Epithelial cell of proximal tubule (primary cell): ENCODE results near the gene SETBP1. TPM values are rescaled to one million over a fixed set of nuclear protein-coding genes. Genes with fewer than 3 reads are reported as not detected.

ENCODE experiments used
- DNase-seq: peaks from one replicate; pipeline ENCODE4 v3.0.0-alpha.2; 2011; ENCODE audit warnings: low read depth
- H3K4me3 ChIP-seq: 2 replicates; pipeline ENCODE4 v1.5.1; 2011; ENCODE audit warnings: low read depth, mild to moderate bottlenecking, low read length
- total RNA-seq: library from RNA; depleted of rRNA; stranded (reverse); fragments of >200 nt; gene quantifications from 2 replicates; pipeline ENCODE4 v1.2.3, GENCODE V29; 2015
- TF ChIP-seq, protein P1 (sequence below): conservative IDR thresholded peaks from 2 replicates; pipeline ENCODE4 v1.5.1; 2012; ENCODE audit warnings: low read depth, mild to moderate bottlenecking, low read length

SETBP1 gene
- total RNA-seq, 1 donor from 2014 or later = 2.4 TPM

- DNase-seq = no peak
- TF ChIP-seq, protein P1, sequence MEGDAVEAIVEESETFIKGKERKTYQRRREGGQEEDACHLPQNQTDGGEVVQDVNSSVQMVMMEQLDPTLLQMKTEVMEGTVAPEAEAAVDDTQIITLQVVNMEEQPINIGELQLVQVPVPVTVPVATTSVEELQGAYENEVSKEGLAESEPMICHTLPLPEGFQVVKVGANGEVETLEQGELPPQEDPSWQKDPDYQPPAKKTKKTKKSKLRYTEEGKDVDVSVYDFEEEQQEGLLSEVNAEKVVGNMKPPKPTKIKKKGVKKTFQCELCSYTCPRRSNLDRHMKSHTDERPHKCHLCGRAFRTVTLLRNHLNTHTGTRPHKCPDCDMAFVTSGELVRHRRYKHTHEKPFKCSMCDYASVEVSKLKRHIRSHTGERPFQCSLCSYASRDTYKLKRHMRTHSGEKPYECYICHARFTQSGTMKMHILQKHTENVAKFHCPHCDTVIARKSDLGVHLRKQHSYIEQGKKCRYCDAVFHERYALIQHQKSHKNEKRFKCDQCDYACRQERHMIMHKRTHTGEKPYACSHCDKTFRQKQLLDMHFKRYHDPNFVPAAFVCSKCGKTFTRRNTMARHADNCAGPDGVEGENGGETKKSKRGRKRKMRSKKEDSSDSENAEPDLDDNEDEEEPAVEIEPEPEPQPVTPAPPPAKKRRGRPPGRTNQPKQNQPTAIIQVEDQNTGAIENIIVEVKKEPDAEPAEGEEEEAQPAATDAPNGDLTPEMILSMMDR = no peak
- no peak overlapping the region for H3K4me3 ChIP-seq
Measured at GRCh38 chr18:44911260-44911659, 230.6 kb downstream of the SETBP1 start.

DNA sequence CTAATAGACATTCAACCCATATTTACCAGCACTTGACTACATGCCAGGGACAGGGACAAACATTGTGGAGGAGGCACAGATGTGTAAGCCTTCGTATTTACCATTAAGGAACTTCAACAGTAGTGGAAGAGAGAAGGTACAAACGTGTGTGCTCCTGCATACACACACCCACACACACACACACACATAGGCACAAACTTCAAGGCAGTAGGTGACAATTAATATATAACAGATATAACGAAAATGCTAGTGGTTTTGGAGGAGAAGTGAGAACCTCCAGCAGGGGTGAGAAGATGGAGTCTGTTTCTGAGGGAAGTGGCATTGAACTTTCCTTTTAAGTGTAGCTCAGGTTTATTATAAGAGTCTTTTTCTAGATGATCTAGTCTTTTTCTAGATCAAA, 231.1 kb downstream of the SETBP1 start:
- no peak overlapping the region for H3K4me3 ChIP-seq
- DNase-seq = no peak
- TF ChIP-seq, protein P1 = no peak

DNA sequence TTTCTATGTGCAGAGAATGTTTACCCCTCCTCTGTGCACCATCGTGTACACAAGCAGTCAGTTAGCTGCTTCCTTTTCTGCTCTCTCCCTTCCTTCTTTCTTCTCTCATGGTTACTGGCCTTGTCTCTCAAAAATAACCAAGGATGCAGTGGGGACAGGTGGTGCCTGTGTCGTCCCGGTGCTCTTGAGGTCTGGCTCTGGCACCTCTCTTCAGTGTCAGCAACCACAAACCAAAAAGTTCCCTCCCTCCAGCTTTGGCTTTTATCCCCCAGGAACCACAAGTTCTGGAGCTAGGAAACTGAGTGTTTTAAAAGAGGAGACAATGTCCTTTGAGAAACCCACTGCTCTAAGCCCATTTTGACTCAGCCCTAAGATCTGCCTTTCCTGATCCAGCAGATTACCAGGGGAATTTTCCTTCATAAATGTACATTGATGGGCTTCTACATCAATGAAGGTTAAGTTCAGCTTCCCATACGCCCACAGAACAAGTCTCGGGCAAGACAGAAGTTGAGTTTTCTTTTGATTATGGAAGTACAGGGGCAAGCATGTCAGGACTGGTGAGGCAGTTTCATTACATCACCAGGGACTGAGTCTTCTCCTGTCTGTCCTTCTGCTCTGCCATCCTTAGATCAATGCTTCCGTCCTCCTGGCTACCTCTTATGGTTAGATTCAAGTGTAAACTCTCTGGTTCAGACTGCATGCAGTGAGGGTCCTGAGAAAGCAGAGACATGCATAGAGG, 232.2 kb downstream of the SETBP1 start:
- no peak for DNase-seq
- H3K4me3 ChIP-seq = no peak overlapping the region
- TF ChIP-seq, protein P1 = no peak

- TF ChIP-seq, protein P1 = no peak
- no peak for DNase-seq
- H3K4me3 ChIP-seq = no peak overlapping the region
Measured at GRCh38 chr18:44914028-44914427, 233.3 kb downstream of the SETBP1 start.

DNA sequence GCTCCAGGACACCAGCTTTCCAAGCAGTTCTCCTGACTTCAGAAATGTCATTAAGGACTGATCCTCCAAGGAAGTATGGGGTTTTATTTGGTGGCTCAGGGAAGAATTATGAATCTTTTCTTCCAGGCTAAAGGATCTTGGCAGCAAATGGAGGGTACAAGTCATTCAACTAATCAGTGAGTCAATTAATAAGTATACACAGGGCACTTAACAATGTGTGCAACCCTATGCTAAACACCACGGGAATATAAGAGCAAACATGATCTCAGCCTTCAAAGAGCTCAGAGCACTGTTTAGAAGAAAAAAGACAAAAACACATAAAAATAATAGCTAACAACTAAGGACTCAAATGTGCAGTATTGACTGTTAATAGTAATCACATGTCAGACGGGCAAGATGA, 234.5 kb downstream of the SETBP1 start:
- DNase-seq = no peak
- TF ChIP-seq, protein P1 = no peak
- no peak overlapping the region for H3K4me3 ChIP-seq

GRCh38 chr18:44915661-44916060, 235.0 kb downstream of the SETBP1 start:
- no peak for DNase-seq
- TF ChIP-seq, protein P1 = no peak
- no peak overlapping the region for H3K4me3 ChIP-seq

DNA sequence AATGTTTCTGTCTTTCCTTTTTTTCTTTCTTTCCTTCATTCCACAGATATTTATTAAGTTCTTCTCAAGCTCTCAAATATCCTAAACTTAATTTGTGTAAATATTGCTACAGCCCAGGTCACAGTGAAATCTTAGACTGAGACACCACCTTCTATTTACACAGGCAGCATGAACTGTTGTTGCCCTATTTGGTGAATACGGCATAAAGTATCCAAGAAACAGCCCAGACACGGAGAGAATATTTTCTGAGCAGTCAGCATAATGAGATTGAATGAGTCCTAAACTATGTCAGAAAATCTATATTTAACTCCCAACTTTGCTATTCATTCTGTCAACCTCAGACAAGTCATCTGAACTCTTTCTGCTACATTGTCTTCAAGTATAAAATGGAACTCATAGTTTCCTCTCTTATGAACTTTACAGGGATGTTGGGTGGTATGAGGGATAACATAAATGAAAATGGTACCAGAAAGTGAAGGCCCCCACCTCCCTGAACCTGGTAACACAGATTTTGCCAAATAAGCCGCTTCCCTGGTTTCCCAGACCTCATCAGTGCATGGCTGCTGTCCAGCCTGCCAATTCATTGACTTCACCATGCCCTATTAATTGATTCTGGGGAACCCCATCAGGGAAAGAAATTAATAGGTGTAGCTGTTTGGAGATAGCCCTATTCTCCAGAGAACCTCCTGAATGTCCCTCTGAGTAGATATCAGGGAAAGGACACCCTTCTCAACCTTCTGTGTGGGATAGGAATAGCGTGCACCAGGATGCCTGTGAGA, 235.9 kb downstream of the SETBP1 start:
- no peak overlapping the region for H3K4me3 ChIP-seq
- DNase-seq = no peak
- TF ChIP-seq, protein P1 = no peak
